HG03097 (cell line): ENCODE data around the gene TGM6.

Experiments used
- ATAC-seq: cut with Tn5 transposase; IDR thresholded peaks from one replicate; pipeline ENCODE4 v1.9.1; 2021; ENCODE audit not compliant: unreplicated experiment, low FRiP score

The TGM6 gene

GRCh38 chr20:2363587-2363986 lies 17.1 kb upstream of the TGM6 start:
- no peak for ATAC-seq

DNA sequence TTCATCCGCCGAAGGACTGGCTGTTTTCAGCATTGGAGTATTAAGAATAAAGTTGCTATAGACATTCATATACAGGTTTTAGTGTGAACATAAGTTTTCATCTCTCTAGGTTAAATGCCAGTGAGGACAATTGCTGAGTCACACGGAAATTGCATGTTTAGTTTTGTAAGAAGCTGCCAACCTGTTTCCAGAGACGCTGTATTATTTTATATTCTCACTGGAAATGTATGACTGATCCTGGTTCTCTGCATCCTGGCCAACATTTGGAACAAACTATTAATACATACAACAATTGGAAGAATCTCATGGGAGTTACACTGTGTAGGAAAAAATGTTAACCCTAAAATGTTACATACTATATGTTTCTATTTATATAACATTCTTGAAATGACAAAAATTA lies 16.7 kb upstream of the TGM6 start:
- ATAC-seq: no peak

- no peak for ATAC-seq
Observed at GRCh38 chr20:2365091-2365490, 15.6 kb upstream of the TGM6 start.

- no peak for ATAC-seq
Observed at GRCh38 chr20:2365666-2366065, 15.0 kb upstream of the TGM6 start.

GRCh38 chr20:2368621-2369020 lies 12.1 kb upstream of the TGM6 start:
- no peak for ATAC-seq

- ATAC-seq: no peak
Observed at GRCh38 chr20:2373098-2373497, 7.6 kb upstream of the TGM6 start.

DNA sequence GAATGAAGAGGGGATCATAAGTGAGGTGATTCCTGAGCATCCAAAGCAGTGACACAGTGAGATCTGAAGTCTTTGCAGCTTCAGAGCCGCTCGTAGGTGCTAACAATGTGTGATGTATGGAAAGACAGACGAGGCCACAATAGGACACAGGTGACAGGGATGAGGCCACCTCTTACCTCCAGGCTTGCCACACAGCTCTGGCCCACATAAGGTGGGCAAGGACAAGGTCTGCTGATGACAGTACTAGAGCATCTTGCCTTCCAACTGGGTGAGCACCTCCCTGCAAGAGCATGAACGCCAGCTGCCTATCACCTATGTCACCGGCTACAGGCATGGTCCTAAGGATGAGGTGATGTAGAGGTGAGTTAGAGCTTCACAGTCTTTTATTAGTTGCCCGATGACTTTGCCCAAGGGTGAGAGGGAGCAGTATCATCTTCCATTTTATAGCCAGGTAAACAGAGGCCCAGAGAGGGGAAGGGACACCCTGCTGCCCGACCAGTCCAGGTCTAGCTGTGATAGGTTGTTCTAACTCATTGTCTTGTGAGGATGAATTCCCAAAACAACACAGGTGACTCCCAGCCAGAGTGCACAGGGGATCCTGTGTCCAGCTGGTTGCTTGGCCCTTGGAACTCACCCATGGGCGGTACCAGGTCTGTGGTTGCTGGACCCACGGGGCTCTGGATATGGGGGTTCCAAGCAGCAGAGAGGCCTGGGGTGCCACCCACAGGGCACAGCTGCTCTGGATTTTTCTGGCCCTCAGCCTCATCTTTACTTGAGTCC lies 6.2 kb upstream of the TGM6 start:
- ATAC-seq: no peak

GRCh38 chr20:2378893-2379292 lies 1.8 kb upstream of the TGM6 start:
- ATAC-seq: no peak

- no peak for ATAC-seq
Observed at GRCh38 chr20:2379511-2380229, 1.0 kb upstream of the TGM6 start.

- ATAC-seq: no peak
Observed at GRCh38 chr20:2381303-2381702, 602 bp downstream of the TGM6 start.

DNA sequence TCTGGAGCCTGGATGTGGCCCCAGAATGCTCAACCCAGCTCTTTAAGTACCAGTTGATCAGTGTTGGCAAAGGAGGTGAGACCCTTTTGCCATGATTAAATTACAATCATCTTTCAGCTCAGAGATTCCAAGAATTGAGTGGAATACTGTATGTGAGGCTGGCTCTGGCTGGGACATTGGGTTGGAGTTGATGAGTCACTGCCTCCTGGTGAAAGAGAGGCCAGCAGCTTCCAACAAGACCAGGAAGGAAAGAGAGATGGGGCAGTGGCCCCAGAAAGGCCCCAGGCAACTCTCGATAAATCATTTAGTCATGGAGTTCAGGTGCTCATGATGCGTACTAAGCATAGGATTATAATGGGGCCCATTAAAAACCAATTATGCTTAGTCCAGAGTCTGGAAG lies 2.1 kb downstream of the TGM6 start:
- no peak for ATAC-seq

- no peak for ATAC-seq
Observed at GRCh38 chr20:2385026-2385425, 4.3 kb downstream of the TGM6 start.

DNA sequence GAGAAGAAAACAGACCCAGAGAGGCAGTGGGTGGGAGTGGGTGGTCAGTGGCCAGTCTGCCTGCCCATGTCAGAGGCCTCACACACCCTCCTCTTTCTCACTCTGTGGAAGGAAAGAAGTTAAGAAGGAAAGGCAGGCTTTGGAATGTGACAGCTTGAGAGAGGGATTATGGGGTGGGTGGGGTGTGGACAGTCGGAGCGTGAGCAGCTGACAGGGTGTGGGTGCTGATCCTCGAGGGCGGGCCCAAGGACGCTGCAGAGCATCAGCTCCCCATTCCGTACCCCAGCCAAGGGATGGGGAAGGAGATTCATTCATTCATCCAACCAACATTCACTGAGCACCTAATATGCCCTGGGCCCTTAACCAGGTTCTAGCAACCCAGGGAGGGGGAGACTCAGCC lies 4.8 kb downstream of the TGM6 start:
- no peak for ATAC-seq

DNA sequence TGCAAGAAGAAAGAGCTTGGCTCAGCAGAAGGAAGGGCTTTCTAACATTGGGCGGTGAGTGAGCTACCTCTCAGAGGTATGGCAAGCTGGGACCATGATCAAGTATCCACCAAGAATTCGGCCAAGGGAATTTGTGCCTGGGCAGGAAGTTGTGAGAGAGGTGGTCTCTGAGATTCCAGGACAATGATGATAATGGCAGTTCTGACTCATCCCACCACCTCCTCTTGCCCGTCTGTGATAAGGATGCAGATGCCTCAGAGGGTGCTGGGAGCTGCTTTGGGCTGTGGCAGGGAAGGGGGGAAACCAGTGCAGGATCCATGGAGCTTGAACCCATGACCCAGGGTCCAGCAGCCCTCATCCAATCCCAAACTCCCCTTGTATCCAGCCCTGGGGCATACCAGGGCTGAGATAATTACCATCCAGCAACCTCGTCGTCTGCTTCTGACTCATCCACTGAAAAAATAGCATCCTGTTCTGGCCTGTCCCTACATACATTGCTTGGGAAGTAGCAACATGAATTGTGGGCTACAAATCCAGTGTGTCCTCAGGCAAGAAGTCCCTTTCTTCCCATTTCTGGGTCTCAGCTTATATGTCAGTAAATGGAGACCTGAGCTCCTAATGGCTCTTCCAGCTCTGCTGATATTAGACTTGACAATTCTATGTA lies 5.9 kb downstream of the TGM6 start:
- no peak for ATAC-seq

DNA sequence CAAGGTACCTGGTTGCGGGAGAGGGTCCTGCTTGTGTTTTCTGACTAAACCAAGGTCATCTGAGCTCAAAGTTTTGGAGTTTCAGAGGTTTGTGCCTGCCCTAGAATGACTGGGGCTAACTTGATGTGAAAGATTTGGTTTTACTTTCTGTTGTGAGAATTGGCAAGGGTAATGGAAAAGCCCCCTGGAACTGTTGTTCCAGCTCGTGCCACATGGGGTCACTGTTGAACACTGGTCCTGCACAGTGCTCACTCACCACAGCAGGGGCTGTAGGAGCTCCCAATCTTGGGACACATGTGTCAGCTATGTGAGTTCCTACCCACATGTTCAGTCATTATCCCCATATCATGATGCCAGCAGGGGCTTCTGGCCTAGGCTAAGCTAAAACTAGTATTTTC lies 6.5 kb downstream of the TGM6 start:
- no peak for ATAC-seq

GRCh38 chr20:2387580-2387979 lies 6.9 kb downstream of the TGM6 start:
- no peak for ATAC-seq

DNA sequence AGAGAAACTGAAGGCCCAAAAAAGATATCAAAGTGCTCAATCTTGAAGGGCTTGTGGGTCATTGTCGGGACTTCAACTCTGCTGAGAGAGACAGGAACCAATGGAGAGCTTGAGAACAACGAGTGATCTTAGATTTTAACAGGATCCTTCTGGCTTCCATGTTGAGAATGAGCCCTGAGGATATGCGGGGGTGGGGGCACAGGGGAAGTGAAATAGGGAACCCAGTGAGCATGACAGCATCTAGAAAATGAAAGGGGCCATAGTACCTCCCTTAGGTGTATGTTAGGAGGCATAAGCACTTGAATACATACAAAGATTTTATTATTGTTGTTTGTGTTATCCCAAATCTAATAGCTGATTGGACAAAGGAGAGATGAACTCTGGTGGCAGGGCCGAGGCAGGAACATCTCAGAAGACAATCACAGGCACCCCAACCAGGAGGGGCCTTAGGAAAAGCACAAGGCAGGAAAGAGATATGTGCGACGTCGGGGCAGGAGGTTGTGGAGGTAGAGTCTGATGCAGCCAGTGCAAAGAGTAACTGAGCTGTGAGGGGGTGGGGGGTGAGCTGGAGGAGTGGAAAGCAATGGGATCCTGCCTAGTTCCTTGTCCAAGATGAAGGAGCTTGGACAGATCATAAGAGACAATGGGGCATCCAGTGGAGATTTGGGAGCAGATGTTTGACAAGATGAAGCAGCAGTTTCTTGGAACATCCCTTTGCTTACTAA lies 10.4 kb downstream of the TGM6 start:
- ATAC-seq: no peak

DNA sequence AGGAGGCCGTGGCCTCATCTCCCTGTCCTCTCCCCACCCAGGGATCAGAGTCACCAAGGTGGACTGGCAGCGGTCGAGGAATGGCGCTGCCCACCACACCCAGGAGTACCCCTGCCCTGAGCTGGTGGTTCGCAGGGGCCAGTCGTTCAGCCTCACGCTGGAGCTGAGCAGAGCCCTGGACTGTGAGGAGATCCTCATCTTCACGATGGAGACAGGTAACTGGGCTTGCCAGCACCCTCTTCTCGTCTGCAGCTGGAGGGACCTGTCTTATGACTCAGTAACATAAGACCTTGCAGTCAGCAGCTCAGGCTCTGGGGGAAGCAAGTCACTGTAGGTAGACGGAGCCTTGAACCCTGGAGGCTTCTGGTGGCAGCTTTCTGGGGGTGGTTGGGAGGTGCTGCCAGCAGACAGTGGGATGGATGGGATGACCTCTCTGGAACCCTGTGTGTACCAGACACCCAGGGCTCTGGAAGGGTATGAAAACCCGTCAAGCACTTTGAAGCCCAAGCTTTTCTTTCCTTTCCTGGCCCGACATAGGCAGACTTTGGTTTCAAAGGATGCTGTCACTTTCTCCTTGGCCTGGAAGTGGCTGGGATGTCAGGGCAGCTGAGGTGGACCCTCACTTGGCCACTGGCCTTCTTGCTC lies 13.8 kb downstream of the TGM6 start:
- ATAC-seq: no peak

DNA sequence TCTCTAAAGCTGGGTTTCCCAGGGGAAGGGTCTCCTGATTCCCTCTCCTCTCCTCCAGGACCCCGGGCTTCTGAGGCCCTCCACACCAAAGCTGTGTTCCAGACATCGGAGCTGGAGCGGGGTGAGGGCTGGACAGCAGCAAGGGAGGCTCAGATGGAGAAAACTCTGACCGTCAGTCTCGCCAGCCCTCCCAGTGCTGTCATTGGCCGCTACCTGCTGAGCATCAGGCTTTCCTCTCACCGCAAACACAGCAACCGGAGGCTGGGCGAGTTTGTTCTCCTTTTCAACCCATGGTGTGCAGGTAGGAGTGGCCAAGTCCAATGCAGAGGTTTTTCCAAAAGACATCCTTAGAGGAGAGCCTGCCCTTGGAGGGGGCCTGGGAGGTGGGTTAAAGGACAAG lies 14.4 kb downstream of the TGM6 start:
- no peak for ATAC-seq

- ATAC-seq: no peak
Observed at GRCh38 chr20:2396241-2396814, 15.6 kb downstream of the TGM6 start.
